GM12892 (cell line): Measurements from ENCODE around the gene CHD9NB.
"Not testable (repeated sequence)": the region's sequence is repeated elsewhere in the genome, so short reads cannot be mapped to it uniquely, and the experiment has no call there.

Experiments
- POLR2AphosphoS5 ChIP-seq: IDR thresholded peaks from 2 replicates; pipeline ENCODE4 v1.6.1; 2011; ENCODE audit warnings: low read depth, low read length, control low read depth
- TAF1 ChIP-seq: IDR thresholded peaks from 2 replicates; pipeline ENCODE4 v1.6.1; 2011; ENCODE audit warnings: low read depth, mild to moderate bottlenecking, control low read depth, low read length, borderline replicate concordance

DNA sequence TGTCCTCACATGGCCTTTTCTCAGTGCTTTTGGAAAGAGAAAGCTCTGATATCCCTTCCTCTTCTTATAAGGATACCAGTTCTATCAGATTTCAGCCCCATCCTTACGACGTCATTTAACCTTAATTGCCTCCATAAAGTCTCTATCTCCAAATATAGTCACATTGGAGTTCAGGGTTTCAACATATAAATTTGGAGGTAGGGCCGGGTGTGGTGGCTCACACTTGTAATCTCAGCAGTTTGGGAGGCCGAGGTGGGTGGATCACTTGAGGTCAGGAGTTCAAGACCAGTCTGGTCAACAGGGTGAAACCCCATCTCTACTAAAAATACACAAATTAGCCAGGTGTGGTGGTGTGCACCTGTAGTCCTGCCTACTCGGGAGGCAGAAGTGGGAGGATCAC, 5.2 kb downstream of the CHD9NB start:
- TF ChIP-seq TAF1, POLR2AphosphoS5: not testable (repeated sequence)
